Gastrocnemius medialis (tissue), 4 donors: ENCODE results near the gene C16orf96.

Experiments
- POLR2A ChIP-seq, 2 donors: fragments of 450-650 bp; IDR thresholded peaks; one replicate each; pipeline ENCODE4 v1.6.1; 2017; ENCODE audit warnings: antibody characterized with exemption in 2 of 2, mild to moderate bottlenecking in 2 of 2, moderate library complexity in 2 of 2
- TF ChIP-seq, protein P1 (sequence below), 5 experiments: fragments of 450-650 bp in 3 of 5; fragments of 200-600 bp in 2 of 5; sonication (generic) in 2 of 5; IDR thresholded peaks in 4 of 5; conservative IDR thresholded peaks in 1 of 5; 1 replicate in 4 of 5; 2 replicates in 1 of 5; pipeline ENCODE4 v1.5.1; 2016 to 2019; ENCODE audit warnings: antibody characterized with exemption in 5 of 5, mild to moderate bottlenecking in 3 of 5, moderate library complexity in 3 of 5

DNA sequence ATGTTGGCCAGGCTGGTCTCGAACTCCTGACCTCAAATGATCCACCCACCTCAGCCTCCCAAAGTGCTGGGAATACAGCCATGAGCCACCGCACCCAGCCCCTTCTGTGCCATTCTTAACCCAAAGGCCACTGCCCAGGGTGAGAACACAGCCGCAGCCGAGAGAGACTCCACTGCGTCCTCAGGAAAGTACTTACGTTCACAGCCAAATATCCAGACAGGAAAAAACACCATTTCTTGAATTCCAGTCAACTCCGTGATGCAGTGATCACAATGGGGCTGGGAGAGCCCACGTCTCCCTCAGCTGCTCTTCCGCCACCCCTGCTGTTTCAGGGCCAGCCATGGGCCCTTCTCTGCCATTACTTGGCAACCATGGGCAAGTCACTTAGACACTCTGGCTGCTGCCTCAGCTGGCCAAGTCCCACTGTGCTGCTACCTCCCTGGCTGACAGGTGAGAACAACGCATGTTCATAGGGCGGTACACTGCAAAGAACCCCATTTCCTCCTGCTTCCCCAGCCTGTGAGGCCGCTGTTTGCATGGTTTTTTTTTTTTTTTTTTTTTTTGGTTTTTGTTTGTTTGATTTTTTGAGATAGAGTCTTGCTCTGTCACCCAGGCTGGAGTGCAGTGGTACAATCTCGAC, 21.9 kb upstream of the C16orf96 start:
- TF ChIP-seq, protein P1, sequence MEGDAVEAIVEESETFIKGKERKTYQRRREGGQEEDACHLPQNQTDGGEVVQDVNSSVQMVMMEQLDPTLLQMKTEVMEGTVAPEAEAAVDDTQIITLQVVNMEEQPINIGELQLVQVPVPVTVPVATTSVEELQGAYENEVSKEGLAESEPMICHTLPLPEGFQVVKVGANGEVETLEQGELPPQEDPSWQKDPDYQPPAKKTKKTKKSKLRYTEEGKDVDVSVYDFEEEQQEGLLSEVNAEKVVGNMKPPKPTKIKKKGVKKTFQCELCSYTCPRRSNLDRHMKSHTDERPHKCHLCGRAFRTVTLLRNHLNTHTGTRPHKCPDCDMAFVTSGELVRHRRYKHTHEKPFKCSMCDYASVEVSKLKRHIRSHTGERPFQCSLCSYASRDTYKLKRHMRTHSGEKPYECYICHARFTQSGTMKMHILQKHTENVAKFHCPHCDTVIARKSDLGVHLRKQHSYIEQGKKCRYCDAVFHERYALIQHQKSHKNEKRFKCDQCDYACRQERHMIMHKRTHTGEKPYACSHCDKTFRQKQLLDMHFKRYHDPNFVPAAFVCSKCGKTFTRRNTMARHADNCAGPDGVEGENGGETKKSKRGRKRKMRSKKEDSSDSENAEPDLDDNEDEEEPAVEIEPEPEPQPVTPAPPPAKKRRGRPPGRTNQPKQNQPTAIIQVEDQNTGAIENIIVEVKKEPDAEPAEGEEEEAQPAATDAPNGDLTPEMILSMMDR (IDR thresholded peaks at IDR 0.05 in 4 of 5, conservative IDR thresholded peaks at IDR 0.05 in 1 of 5): no peak
- no peak for TF ChIP-seq POLR2A (IDR thresholded peaks at IDR 0.05)
